ENCODE data around the gene GUK1. TPM values are rescaled to one million over a fixed set of nuclear protein-coding genes. Genes with fewer than 3 reads are reported as not detected.

The GUK1 gene
- total and polyA plus RNA-seq, 2 of the 8 experiments (the other 6 are each of a cell fraction or from before 2014, with no cell fraction given), result 68.5 to 183 TPM

GRCh38 chr1:228106800-228107054 is 33.4 kb upstream of the GUK1 start:
- Histone ChIP-seq H3K4me1 (replicated peaks in 1 of 4; ENCODE audit: control insufficient read depth in 3 of 4, insufficient read depth in 4 of 4, low read length in 3 of 4) (peaks cover 0 to 7% (median 2%) of the 10 kb centered on the region in 4 experiments; a peak in 6 of 7 replicates), H3K23ac (ENCODE audit: insufficient read length) (no peak overlapping the region), H2BK5ac (ENCODE audit: low read depth, low read length) (no peak overlapping the region), H3K4ac (replicated peaks; ENCODE audit: insufficient read length, low read depth, low read length) (no peak overlapping the region), H3K14ac (ENCODE audit: insufficient read length) (no peak overlapping the region), H3K9me3 (ENCODE audit: insufficient read depth in 2 of 2, low read depth in 1 of 2, low read length in 1 of 2) (no peaks in the 10 kb centered on the region), H2BK12ac (ENCODE audit: low read depth, low read length) (no peak overlapping the region), H3K4me2 (ENCODE audit: insufficient read depth in 1 of 2, low read depth in 2 of 2, low read length in 2 of 2) (no peak overlapping the region), H3K27ac (ENCODE audit: low read depth, low read length) (no peak overlapping the region), H2BK15ac (ENCODE audit: low read length) (no peak overlapping the region), H3K79me1 (ENCODE audit: low read depth, low read length) (peaks cover 12% of the 10 kb centered on the region; the same call in 1 of the 2 replicates), H3K79me2 (ENCODE audit: control insufficient read depth in 1 of 2, insufficient read depth in 2 of 2, low read length in 2 of 2) (peaks cover 3 to 8% of the 10 kb centered on the region in 2 experiments; a peak in 2 of 4 replicates), H4K8ac (ENCODE audit: extremely low read depth, insufficient read depth, low read length) (no peak overlapping the region), H2AK5ac (ENCODE audit: low read depth, low read length) (no peak overlapping the region), H3K9ac (replicated peaks in 1 of 4; ENCODE audit: extremely low read depth in 1 of 4, low read depth in 3 of 4, low read length in 3 of 4) (no peak overlapping the region), H2BK120ac (replicated peaks; ENCODE audit: low read depth, low read length) (no peak overlapping the region), H4K20me1 (replicated peaks in 1 of 2; ENCODE audit: control insufficient read depth in 1 of 2, insufficient read depth in 2 of 2, low read length in 2 of 2) (peaks cover 0 to 13% of the 10 kb centered on the region in 2 experiments), H3K36me3 (ENCODE audit: control insufficient read depth in 2 of 4, insufficient read depth in 4 of 4, low read length in 3 of 4) (peaks cover 3 to 16% (median 8%) of the 10 kb centered on the region in 4 experiments; a peak in 5 of 8 replicates), H2AFZ (ENCODE audit: low read length) (no peak overlapping the region), H3K4me3 (ENCODE audit: extremely low read depth in 1 of 4, insufficient read depth in 2 of 4, low read depth in 3 of 4, low read length in 4 of 4) (no peak overlapping the region), H4K91ac (replicated peaks; ENCODE audit: insufficient read length, low read length) (no peak overlapping the region), H3K56ac (replicated peaks; ENCODE audit: insufficient read length, low read depth, low read length) (no peak overlapping the region), H3K27me3 (replicated peaks in 1 of 4; ENCODE audit: control insufficient read depth in 3 of 4, extremely low read depth in 1 of 4, insufficient read depth in 3 of 4, low read length in 3 of 4) (peaks cover 0 to 6% (median 5%) of the 10 kb centered on the region in 4 experiments; a peak in 2 of 7 replicates), H3K18ac (ENCODE audit: extremely low read depth, low read length) (no peak overlapping the region), H2BK20ac (ENCODE audit: low read length) (no peak overlapping the region), H4K5ac (ENCODE audit: insufficient read length, low read depth, low read length) (no peak overlapping the region), H3K23me2 (ENCODE audit: low read depth, low read length) (peaks cover 14% of the 10 kb centered on the region; the same call in 1 of the 2 replicates)
- FAIRE-seq (no peak), DNase-seq (ENCODE audit: low read depth in 1 of 2, low spot score in 2 of 2) (no peak)
- CTCF ChIA-PET (ENCODE audit: partially characterized antibody), result interaction anchor here (0.9 to 1.8 kb wide), 5 partner anchors 15 to 365 kb away, joined by 3 to 8 read pairs (median 3); no protein-coding TSS in a partner anchor
- 91% methylated on average over 9 of the region's 9 CpGs; no CpG with 5 or more reads in 1 of the 2 experiments for whole genome bisulfite sequencing, 2 experiments (ENCODE audit: extremely low coverage in 1 of 2, insufficient coverage in 1 of 2, insufficient read length in 1 of 2, insufficient replicate concordance in 2 of 2, low coverage in 1 of 2, low lambda C conversion rate in 2 of 2, missing lambda C conversion rate in 1 of 2)
- POLR2A ChIA-PET (ENCODE audit: partially characterized antibody), result interaction anchor here (0.8 to 2.1 kb wide), 5 partner anchors 9 to 351 kb away, joined by 3 to 7 read pairs (median 4); a partner anchor contains a TSS
- no peak for TF ChIP-seq USF2 (IDR thresholded peaks at IDR 0.05; ENCODE audit: low read length)
- no peak for TF ChIP-seq HDAC2 (IDR thresholded peaks at IDR 0.05; ENCODE audit: borderline replicate concordance in 1 of 2, low read depth in 2 of 2, low read length in 2 of 2)
- no peak for TF ChIP-seq RAD21 (IDR thresholded peaks at IDR 0.05 in 1 of 2, conservative IDR thresholded peaks at IDR 0.05 in 1 of 2; ENCODE audit: low read depth in 2 of 2, low read length in 2 of 2)
- TF ChIP-seq PHF8 (conservative IDR thresholded peaks at IDR 0.05; ENCODE audit: low read depth, low read length), result no peak
- no peak for TF ChIP-seq TAF1 (IDR thresholded peaks at IDR 0.05; ENCODE audit: low read depth, low read length)
